Measurements from ENCODE around the gene SPRED3. TPM values are rescaled to one million over a fixed set of nuclear protein-coding genes. Genes with fewer than 3 reads are reported as not detected.
"Not testable (repeated sequence)": the region's sequence is repeated elsewhere in the genome, so short reads cannot be mapped to it uniquely, and the experiment has no call there.

SPRED3 gene
- total RNA-seq, 1 experiment from 2014 or later, result 3.5 TPM

GRCh38 chr19:38425222-38425809 lies 36.8 kb downstream of the SPRED3 start:
- no peak for TF ChIP-seq CTCF (IDR thresholded peaks at IDR 0.05; ENCODE audit: insufficient read depth in 1 of 2, low read depth in 1 of 2, low read length in 1 of 2, severe bottlenecking in 1 of 2, unreplicated experiment in 1 of 2)
- Mint-ChIP-seq H3K4me3 (ENCODE audit: unreplicated experiment) (no peak overlapping the region), H3K9me3 (ENCODE audit: unreplicated experiment) (no peaks in the 10 kb centered on the region), H3K27ac (ENCODE audit: unreplicated experiment) (no peak overlapping the region), H3K4me1 (ENCODE audit: low read depth, unreplicated experiment) (no peaks in the 10 kb centered on the region), H3K36me3 (ENCODE audit: insufficient read depth, unreplicated experiment) (no peaks in the 10 kb centered on the region), H3K27me3 (ENCODE audit: insufficient read depth, unreplicated experiment) (peaks cover 11% of the 10 kb centered on the region)
- no peak for DNase-seq
- no peak overlapping the region for H3K4me3 ChIP-seq (ENCODE audit: low read depth, low read length)
- H3K36me3 ChIP-seq (ENCODE audit: control insufficient read depth, insufficient read depth, low read length), result no peaks in the 10 kb centered on the region
- H3K27me3 ChIP-seq (replicated peaks; ENCODE audit: control insufficient read depth, insufficient read depth, low read length), result no peaks in the 10 kb centered on the region
- intact Hi-C loops (cut with micrococcal nuclease; ENCODE audit: unreplicated experiment), result no loop called here
- no peaks in the 10 kb centered on the region for H3K9me3 ChIP-seq
- ChIA-PET POLR2A (no interaction called here), CTCF (no interaction called here)
- BruUV-seq (replicated peaks), result no TSS peak
- H3K4me1 ChIP-seq, result no peaks in the 10 kb centered on the region

GRCh38 chr19:38425810-38426466 lies 37.4 kb downstream of the SPRED3 start, which contains the start of gene RASGRP4:
TSS of gene RASGRP4 (minus strand) at chr19:38426219. CDS start at chr19:38426091, 128 bp downstream.
- H3K4me1 Mint-ChIP-seq (ENCODE audit: low read depth, unreplicated experiment), result no peaks in the 10 kb centered on the region
- H3K27ac Mint-ChIP-seq (ENCODE audit: unreplicated experiment), result no peak within 1 kb of the TSS
- peaks cover 7% of the 10 kb centered on the region for H3K27me3 Mint-ChIP-seq (ENCODE audit: insufficient read depth, unreplicated experiment)
- no peaks in the 10 kb centered on the region for H3K9me3 Mint-ChIP-seq (ENCODE audit: unreplicated experiment)
- CTCF ChIA-PET, result no interaction called here
- no peaks in the 10 kb centered on the region for H3K36me3 Mint-ChIP-seq (ENCODE audit: insufficient read depth, unreplicated experiment)
- TF ChIP-seq CTCF (IDR thresholded peaks at IDR 0.05; ENCODE audit: insufficient read depth in 1 of 2, low read depth in 1 of 2, low read length in 1 of 2, severe bottlenecking in 1 of 2, unreplicated experiment in 1 of 2), result no peak
- no peak within 1 kb of the TSS for H3K4me3 Mint-ChIP-seq (ENCODE audit: unreplicated experiment)
- no TSS peak for BruUV-seq (replicated peaks)
- Histone ChIP-seq H3K4me1 (no peaks in the 10 kb centered on the region), H3K27me3 (replicated peaks; ENCODE audit: control insufficient read depth, insufficient read depth, low read length) (no peaks in the 10 kb centered on the region), H3K4me3 (ENCODE audit: low read depth, low read length) (no peak within 1 kb of the TSS), H3K9me3 (no peaks in the 10 kb centered on the region), H3K36me3 (ENCODE audit: control insufficient read depth, insufficient read depth, low read length) (no peaks in the 10 kb centered on the region)
- POLR2A ChIA-PET, result no interaction called here
- intact Hi-C loops (cut with micrococcal nuclease; ENCODE audit: unreplicated experiment), result no loop called here
- no peak for DNase-seq

- H3K9me3 ChIP-seq; H3K9me3 Mint-ChIP-seq (ENCODE audit: unreplicated experiment); H3K4me1 Mint-ChIP-seq (ENCODE audit: low read depth, unreplicated experiment); H3K4me3 ChIP-seq (ENCODE audit: low read depth, low read length); POLR2A ChIA-PET; CTCF ChIA-PET; H3K4me3 Mint-ChIP-seq (ENCODE audit: unreplicated experiment); H3K27ac Mint-ChIP-seq (ENCODE audit: unreplicated experiment); H3K27me3 Mint-ChIP-seq (ENCODE audit: insufficient read depth, unreplicated experiment); BruUV-seq (replicated peaks); H3K36me3 Mint-ChIP-seq (ENCODE audit: insufficient read depth, unreplicated experiment); H3K27me3 ChIP-seq (replicated peaks; ENCODE audit: control insufficient read depth, insufficient read depth, low read length); intact Hi-C loops (cut with micrococcal nuclease; ENCODE audit: unreplicated experiment); H3K36me3 ChIP-seq (ENCODE audit: control insufficient read depth, insufficient read depth, low read length); DNase-seq; H3K4me1 ChIP-seq: not testable (repeated sequence)
Observed at GRCh38 chr19:38427035-38427677, 38.7 kb downstream of the SPRED3 start.
